GM12878 (cell line): ENCODE results near the gene HDAC8. TPM values are rescaled to one million over a fixed set of nuclear protein-coding genes. Genes with fewer than 3 reads are reported as not detected.

Experiments
- ATAC-seq: fragments of 200-7000 bp; cut with Tn5 transposase; 3 replicates; pipeline ENCODE4 v1.9.1; 2020; ENCODE audit warnings: mild to moderate bottlenecking, moderate library complexity
- BruUV-seq: library from RNA; stranded (reverse); fragments of 400-500 nt; replicated peaks from 2 replicates; lab custom pipeline; 2021; lab: Mats Ljungman, UMichigan
- CTCF ChIA-PET: fragments of 300-600 bp; sonication (Branson Sonifier 250); formaldehyde crosslinking; extraction: SDS; loops from one replicate; lab custom pipeline; 2021; ENCODE audit warnings: inconsistent platforms; lab: Yijun Ruan, JAX
- POLR2A ChIA-PET: fragments of 350-600 bp; formaldehyde crosslinking; extraction: SDS; loops from one replicate; lab custom pipeline; 2021; ENCODE audit warnings: inconsistent platforms; lab: Charles Lee
- RAD21 ChIA-PET: fragments of 300-600 bp; sonication (Branson Sonifier 250); formaldehyde crosslinking; loops from one replicate; lab custom pipeline; 2023; ENCODE audit warnings: antibody characterized with exemption; ENCODE audit not compliant: unreplicated experiment; lab: Charles Lee
- SMC1A ChIA-PET: fragments of 300-600 bp; sonication (Branson Sonifier 250); formaldehyde crosslinking; loops from one replicate; lab custom pipeline; 2023; ENCODE audit not compliant: unreplicated experiment, uncharacterized antibody; lab: Charles Lee
- DNase-seq: peaks from one replicate; pipeline ENCODE4 v3.0.0-alpha.2; 2011; ENCODE audit warnings: low read depth, low spot score
- FAIRE-seq: peaks from 3 replicates; lab custom pipeline; 2011; peaks lifted over from hg19 to GRCh38; lab: Jason Lieb, UNC
- H2AFZ ChIP-seq: 2 replicates; pipeline ENCODE4 v1.6.0; 2011; ENCODE audit warnings: low read depth, low read length, control low read depth; ENCODE audit not compliant: control insufficient read depth
- H3K27ac ChIP-seq: 2 replicates; pipeline ENCODE4 v1.5.1; 2011; ENCODE audit warnings: control low read depth; ENCODE audit not compliant: control insufficient read depth, insufficient read depth
- H3K27me3 ChIP-seq, 2 experiments: replicated peaks in 1 of 2; 2 replicates each; pipeline versions ENCODE4 v1.6.0 to v1.6.1; 2011; ENCODE audit warnings: low read length in 1 of 2; ENCODE audit not compliant: control insufficient read depth in 2 of 2, insufficient read depth in 2 of 2
- H3K36me3 ChIP-seq, 2 experiments: 2 replicates each; pipeline ENCODE4 v1.5.1; 2011; ENCODE audit warnings: low read length in 1 of 2; ENCODE audit not compliant: control insufficient read depth in 2 of 2, insufficient read depth in 2 of 2
- H3K4me1 ChIP-seq: 2 replicates; pipeline ENCODE4 v1.6.1; 2011; ENCODE audit warnings: mild to moderate bottlenecking, low read length, moderate library complexity, mixed read lengths; ENCODE audit not compliant: control insufficient read depth, insufficient read depth
- H3K4me2 ChIP-seq: 2 replicates; pipeline ENCODE4 v1.6.0; 2011; ENCODE audit warnings: control low read depth; ENCODE audit not compliant: control insufficient read depth, insufficient read depth
- H3K4me3 ChIP-seq: fragments of 200-600 bp; sonication (generic); 2 replicates; pipeline ENCODE4 v1.5.1; 2016
- H3K79me2 ChIP-seq: 2 replicates; pipeline ENCODE4 v1.6.0; 2011; ENCODE audit warnings: low read length; ENCODE audit not compliant: control insufficient read depth, insufficient read depth
- H3K9ac ChIP-seq: 2 replicates; pipeline ENCODE4 v1.8.0; 2011; ENCODE audit warnings: low read length, control low read depth, mixed read lengths; ENCODE audit not compliant: control insufficient read depth, insufficient read depth
- H3K9me3 ChIP-seq: replicated peaks from 3 replicates; pipeline ENCODE4 v1.5.1; 2011; ENCODE audit warnings: mild to moderate bottlenecking, low read length; ENCODE audit not compliant: control insufficient read depth, insufficient read depth
- H4K20me1 ChIP-seq: 2 replicates; pipeline ENCODE4 v1.6.0; 2011; ENCODE audit not compliant: control insufficient read depth, insufficient read depth
- BMI1 ChIP-seq: fragments of 450-650 bp; IDR thresholded peaks from 2 replicates; pipeline ENCODE4 v1.6.1; 2016; ENCODE audit warnings: mild to moderate bottlenecking, moderate library complexity, borderline replicate concordance
- CHD4 ChIP-seq: fragments of 200-600 bp; sonication (generic); IDR thresholded peaks from 2 replicates; pipeline ENCODE4 v1.6.1; 2016; ENCODE audit warnings: mild to moderate bottlenecking
- DPF2 ChIP-seq: fragments of 450-650 bp; IDR thresholded peaks from 2 replicates; pipeline ENCODE4 v1.6.1; 2017; ENCODE audit warnings: mild to moderate bottlenecking
- HDAC2 ChIP-seq: fragments of 200-600 bp; sonication (generic); IDR thresholded peaks from 2 replicates; pipeline ENCODE4 v1.6.1; 2017
- KDM1A ChIP-seq: fragments of 200-600 bp; sonication (generic); IDR thresholded peaks from 2 replicates; pipeline ENCODE4 v1.6.1; 2016; ENCODE audit warnings: borderline replicate concordance
- MEF2A ChIP-seq: IDR thresholded peaks from 2 replicates; pipeline ENCODE4 v1.6.1; 2011; ENCODE audit warnings: low read depth, mild to moderate bottlenecking, low read length, moderate library complexity; ENCODE audit not compliant: insufficient read depth
- MYB ChIP-seq: fragments of 150-350 bp; IDR thresholded peaks from 2 replicates; pipeline ENCODE4 v1.6.1; 2014; ENCODE audit warnings: mild to moderate bottlenecking, low read depth, low read length, borderline replicate concordance
- NRF1 ChIP-seq: conservative IDR thresholded peaks from 2 replicates; pipeline ENCODE4 v1.6.1; 2011; ENCODE audit warnings: mild to moderate bottlenecking, low read depth, low read length, improper control_type of control experiment
- PAX5 ChIP-seq: IDR thresholded peaks from 2 replicates; pipeline ENCODE4 v1.6.1; 2011; ENCODE audit warnings: low read depth, low read length, borderline replicate concordance
- PAX8 ChIP-seq: fragments of 450-650 bp; IDR thresholded peaks from 2 replicates; pipeline ENCODE4 v1.6.1; 2017; ENCODE audit warnings: mild to moderate bottlenecking, moderate library complexity
- POLR2A ChIP-seq: IDR thresholded peaks from 2 replicates; pipeline ENCODE4 v1.6.1; 2011; ENCODE audit warnings: low read depth, mild to moderate bottlenecking, low read length
- SMAD1 ChIP-seq: fragments of 450-650 bp; IDR thresholded peaks from 2 replicates; pipeline ENCODE4 v1.6.1; 2018; ENCODE audit warnings: mild to moderate bottlenecking, low read depth; ENCODE audit not compliant: partially characterized antibody
- SP1 ChIP-seq: IDR thresholded peaks from one replicate; pipeline ENCODE4 v1.6.1; 2011; ENCODE audit warnings: low read depth, low read length
- SRF ChIP-seq, 2 experiments: IDR thresholded peaks; 2 replicates each; pipeline ENCODE4 v1.6.1; 2011; ENCODE audit warnings: low read depth in 2 of 2, low read length in 2 of 2, mild to moderate bottlenecking in 1 of 2, moderate library complexity in 1 of 2
- WRNIP1 ChIP-seq: IDR thresholded peaks from 2 replicates; pipeline ENCODE4 v1.6.1; 2011; ENCODE audit warnings: low read depth, low read length, improper control_type of control experiment, borderline replicate concordance
- ZNF217 ChIP-seq: fragments of 450-650 bp; IDR thresholded peaks from 2 replicates; pipeline ENCODE4 v1.6.1; 2017; ENCODE audit warnings: antibody characterized with exemption, mild to moderate bottlenecking
- WGBS: methylation state at CpG from one replicate; pipeline ENCODE4 v1.1.6; 2016; ENCODE audit warnings: low lambda C conversion rate; ENCODE audit not compliant: insufficient replicate concordance, insufficient coverage; ENCODE audit errors: missing lambda C conversion rate; 5-methylcytosine and 5-hydroxymethylcytosine counted together
- in situ Hi-C: fragments of 300-500 bp; cut with MboI; formaldehyde crosslinking; loops from 9 replicates; pipeline ENCODE4 v1.14.3; 2018; ENCODE audit warnings: mixed read lengths
- intact Hi-C: fragments of 100-400 bp; cut with micrococcal nuclease; formaldehyde crosslinking; loops from one replicate; pipeline ENCODE4 v1.14.2; 2022; ENCODE audit not compliant: unreplicated experiment
- polyA plus RNA-seq, 11 experiments: library from polyadenylated mRNA; depleted of rRNA in 4 of 11; unstranded in 6 of 11; stranded (reverse) in 5 of 11; fragments of >200 nt; fragmentation: Nextera tagmentation in 4 of 11; fragmentation: Illumina TruSeq in 1 of 11; extraction: Ambion mirVana in 4 of 11; extraction: Trizol in 1 of 11; gene quantifications; 1 replicate in 1 of 11; 2 replicates in 10 of 11; pipeline versions ENCODE4 v1.2.1 to v1.2.3, GENCODE V29; 2011 to 2016; ENCODE audit warnings: inconsistent platforms in 2 of 11, missing spikeins in 2 of 11, low read depth in 1 of 11
- total RNA-seq, 4 experiments: library from RNA; depleted of rRNA in 3 of 4; stranded (reverse); fragments of >200 nt in 3 of 4; fragmentation: Illumina TruSeq in 1 of 4; extraction: Trizol in 1 of 4; gene quantifications; 2 replicates each; pipeline versions ENCODE4 v1.2.1 to v1.2.3, GENCODE V29; 2013 to 2021
- TF ChIP-seq, protein P1 (sequence below): fragments of 450-650 bp; formaldehyde crosslinking; IDR thresholded peaks from 2 replicates; pipeline ENCODE4 v1.4.0; 2020; ENCODE audit warnings: mild to moderate bottlenecking, moderate library complexity

HDAC8 gene
- total and polyA plus RNA-seq, 10 of the 15 experiments (the other 5 are each of a cell fraction or from before 2014, with no cell fraction given) = 18.1 to 34.7 (median 29.1) TPM

DNA sequence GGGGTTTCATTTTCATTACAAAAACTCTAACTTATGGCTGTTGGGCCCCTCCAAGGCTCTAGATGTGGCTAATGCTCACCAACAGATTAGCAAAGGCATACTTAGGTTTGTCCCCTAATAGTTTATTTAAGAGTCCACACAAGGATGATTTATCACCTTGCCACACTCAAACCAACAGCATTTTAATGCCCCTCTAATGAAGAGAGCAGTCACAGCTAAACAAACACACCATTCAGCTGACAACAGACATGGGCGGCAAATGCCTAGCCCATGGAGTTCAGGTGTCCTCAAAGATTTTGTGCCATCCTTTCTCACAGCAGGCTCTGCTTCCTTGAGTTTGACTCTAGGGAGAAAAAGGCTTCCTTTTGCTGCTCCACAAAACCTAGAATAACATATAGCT, 205.1 kb downstream of the HDAC8 start:
- ATAC-seq (no peak), DNase-seq (no peak), FAIRE-seq (no peak)
- Histone ChIP-seq H3K27me3 (no peaks in the 10 kb centered on the region), H3K27ac (no peak overlapping the region), H3K4me3 (no peak overlapping the region), H3K4me2 (no peak overlapping the region), H3K36me3 (no peaks in the 10 kb centered on the region), H3K9me3 (no peaks in the 10 kb centered on the region), H4K20me1 (no peaks in the 10 kb centered on the region), H3K9ac (no peak overlapping the region)
- ChIA-PET RAD21 (no interaction called here), SMC1A (no interaction called here), POLR2A (no interaction called here), CTCF (no interaction called here)
- 100% methylated on average over 1 of the region's 1 CpG for WGBS
- intact Hi-C loops = no loop called here
- no peak for TF ChIP-seq PAX5
- TF ChIP-seq CHD4 = no peak
- TF ChIP-seq BMI1 = no peak
- no peak for TF ChIP-seq SRF (IDR thresholded peaks at IDR 0.05; ENCODE audit: low read depth in 2 of 2, low read length in 2 of 2)
- TF ChIP-seq NRF1 = no peak
- no peak for TF ChIP-seq HDAC2
- TF ChIP-seq POLR2A = no peak
- no peak for TF ChIP-seq PAX8
- no peak for TF ChIP-seq MYB
- TF ChIP-seq, all 136 proteins: peak for 0
- no TSS peak for BruUV-seq
- H3K4me1 ChIP-seq = no peaks in the 10 kb centered on the region
- H3K79me2 ChIP-seq = no peaks in the 10 kb centered on the region
- in situ Hi-C loops = no loop called here
- H2AFZ ChIP-seq = no peak overlapping the region

DNA sequence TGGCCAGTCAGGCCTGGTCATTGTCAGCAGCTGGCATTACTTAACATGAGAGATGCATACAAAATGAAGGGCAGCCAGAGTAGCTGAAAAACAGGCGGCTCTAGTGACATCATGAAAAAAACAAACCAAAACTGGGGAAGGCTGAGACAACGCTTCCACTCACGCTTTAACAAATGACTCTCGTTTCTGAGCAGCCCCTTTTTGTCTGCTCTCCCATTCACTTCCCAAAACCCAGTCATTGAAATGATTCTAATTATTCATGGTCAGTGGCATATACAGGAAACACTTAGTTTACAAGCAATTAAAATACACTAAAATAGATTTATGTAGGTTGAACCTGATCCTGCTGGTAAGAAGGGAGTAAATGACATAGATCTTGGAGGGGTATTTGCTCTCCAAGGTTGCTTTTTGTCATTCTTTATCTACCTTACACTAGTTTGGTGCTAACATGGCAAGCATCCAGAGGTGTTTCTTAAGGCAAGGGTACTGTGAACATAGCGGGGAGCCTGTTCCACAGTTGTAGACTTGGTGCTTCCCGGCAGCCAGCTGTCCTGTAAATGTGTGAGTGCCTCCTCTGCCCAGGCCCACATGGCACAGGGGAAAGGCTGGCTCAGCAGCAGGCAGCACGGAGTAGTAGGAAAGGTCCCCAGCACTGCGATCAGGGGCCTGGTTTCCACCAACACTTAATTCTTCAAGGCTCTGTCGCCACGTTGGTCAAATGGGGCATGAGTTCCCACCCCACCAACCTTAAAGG, 205.8 kb downstream of the HDAC8 start:
- BruUV-seq = no TSS peak
- no peak for ATAC-seq
- SMC1A ChIA-PET = no interaction called here
- intact Hi-C loops = no loop called here
- WGBS = 46% methylated on average over 9 of the region's 10 CpGs
- H3K4me1 ChIP-seq = no peaks in the 10 kb centered on the region
- no peaks in the 10 kb centered on the region for H3K27me3 ChIP-seq
- no peaks in the 10 kb centered on the region for H3K79me2 ChIP-seq
- H3K4me3 ChIP-seq = no peak overlapping the region
- FAIRE-seq = no peak
- H2AFZ ChIP-seq = no peak overlapping the region
- H3K9me3 ChIP-seq = no peaks in the 10 kb centered on the region
- H3K36me3 ChIP-seq = no peaks in the 10 kb centered on the region
- CTCF ChIA-PET = no interaction called here
- no peak overlapping the region for H3K27ac ChIP-seq
- POLR2A ChIA-PET = no interaction called here
- in situ Hi-C loops = no loop called here
- H4K20me1 ChIP-seq = no peaks in the 10 kb centered on the region
- H3K4me2 ChIP-seq = no peak overlapping the region
- H3K9ac ChIP-seq = no peak overlapping the region
- RAD21 ChIA-PET = no interaction called here
- no peak for DNase-seq
- TF ChIP-seq SMAD1 = no peak
- no peak for TF ChIP-seq KDM1A
- TF ChIP-seq, protein P1, sequence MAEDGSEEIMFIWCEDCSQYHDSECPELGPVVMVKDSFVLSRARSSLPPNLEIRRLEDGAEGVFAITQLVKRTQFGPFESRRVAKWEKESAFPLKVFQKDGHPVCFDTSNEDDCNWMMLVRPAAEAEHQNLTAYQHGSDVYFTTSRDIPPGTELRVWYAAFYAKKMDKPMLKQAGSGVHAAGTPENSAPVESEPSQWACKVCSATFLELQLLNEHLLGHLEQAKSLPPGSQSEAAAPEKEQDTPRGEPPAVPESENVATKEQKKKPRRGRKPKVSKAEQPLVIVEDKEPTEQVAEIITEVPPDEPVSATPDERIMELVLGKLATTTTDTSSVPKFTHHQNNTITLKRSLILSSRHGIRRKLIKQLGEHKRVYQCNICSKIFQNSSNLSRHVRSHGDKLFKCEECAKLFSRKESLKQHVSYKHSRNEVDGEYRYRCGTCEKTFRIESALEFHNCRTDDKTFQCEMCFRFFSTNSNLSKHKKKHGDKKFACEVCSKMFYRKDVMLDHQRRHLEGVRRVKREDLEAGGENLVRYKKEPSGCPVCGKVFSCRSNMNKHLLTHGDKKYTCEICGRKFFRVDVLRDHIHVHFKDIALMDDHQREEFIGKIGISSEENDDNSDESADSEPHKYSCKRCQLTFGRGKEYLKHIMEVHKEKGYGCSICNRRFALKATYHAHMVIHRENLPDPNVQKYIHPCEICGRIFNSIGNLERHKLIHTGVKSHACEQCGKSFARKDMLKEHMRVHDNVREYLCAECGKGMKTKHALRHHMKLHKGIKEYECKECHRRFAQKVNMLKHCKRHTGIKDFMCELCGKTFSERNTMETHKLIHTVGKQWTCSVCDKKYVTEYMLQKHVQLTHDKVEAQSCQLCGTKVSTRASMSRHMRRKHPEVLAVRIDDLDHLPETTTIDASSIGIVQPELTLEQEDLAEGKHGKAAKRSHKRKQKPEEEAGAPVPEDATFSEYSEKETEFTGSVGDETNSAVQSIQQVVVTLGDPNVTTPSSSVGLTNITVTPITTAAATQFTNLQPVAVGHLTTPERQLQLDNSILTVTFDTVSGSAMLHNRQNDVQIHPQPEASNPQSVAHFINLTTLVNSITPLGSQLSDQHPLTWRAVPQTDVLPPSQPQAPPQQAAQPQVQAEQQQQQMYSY = no peak
- no peak for TF ChIP-seq ZNF217
- no peak for TF ChIP-seq DPF2
- TF ChIP-seq SP1 = no peak
- no peak for TF ChIP-seq MEF2A
- TF ChIP-seq WRNIP1 = no peak
